Activated CD4-positive, alpha-beta T cell treated with anti-CD3 and anti-CD28 coated beads, Interleukin-10, Interleukin-2, amounts not matched to agents 100 ng/mL and 50 ng/mL, durations not matched to agents 16 hours and 8 hours (primary cell): ENCODE measurements around the gene HEY2.
A peak's percentile ranks its signal among the peaks of the same experiment; 100 is the strongest.
"Not testable (repeated sequence)": the region's sequence is repeated elsewhere in the genome, so short reads cannot be mapped to it uniquely, and the experiment has no call there.

ENCODE experiments used
- DNase-seq: peaks from one replicate; pipeline ENCODE4 v3.0.0-alpha.2; 2020

The HEY2 gene

DNA sequence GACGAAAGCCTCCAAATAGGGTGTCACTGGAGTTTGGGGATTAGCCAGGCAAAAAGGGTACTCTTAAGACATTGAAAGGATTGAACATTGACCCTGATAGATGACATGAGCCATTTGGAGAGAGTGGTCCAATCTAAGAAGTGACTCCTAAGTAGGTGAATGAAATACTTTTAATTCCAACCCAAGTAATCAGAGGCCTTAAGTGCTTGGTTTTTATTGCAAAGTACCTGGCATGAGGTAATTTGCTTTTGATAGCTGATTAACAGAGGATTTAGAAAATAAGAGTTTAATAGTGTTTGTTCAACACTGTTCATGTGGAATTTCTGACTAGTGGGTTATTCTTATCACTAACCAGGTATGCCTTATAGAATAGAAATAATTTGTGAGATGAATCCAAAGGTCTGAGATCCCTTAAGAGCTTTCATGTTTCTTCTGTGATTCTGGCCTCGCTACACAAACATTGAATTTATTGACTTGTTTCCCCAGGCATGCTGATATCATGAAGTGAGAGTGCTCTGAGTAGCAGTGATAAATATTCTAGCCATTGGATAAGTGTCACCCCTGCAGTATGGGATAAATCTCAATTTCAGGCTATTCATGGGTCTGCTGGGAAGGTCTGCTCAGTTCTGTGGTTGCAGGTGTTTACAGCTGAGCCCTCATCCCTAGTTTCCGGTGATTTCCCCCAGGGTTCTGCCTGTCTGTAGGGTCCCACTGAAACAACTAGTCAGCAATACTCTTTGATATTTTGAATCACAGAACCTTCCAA is 47.9 kb downstream of the HEY2 start:
- no peak for DNase-seq

- DNase-seq = no peak
Measured at GRCh38 chr6:125797886-125798444, 48.5 kb downstream of the HEY2 start.

DNA sequence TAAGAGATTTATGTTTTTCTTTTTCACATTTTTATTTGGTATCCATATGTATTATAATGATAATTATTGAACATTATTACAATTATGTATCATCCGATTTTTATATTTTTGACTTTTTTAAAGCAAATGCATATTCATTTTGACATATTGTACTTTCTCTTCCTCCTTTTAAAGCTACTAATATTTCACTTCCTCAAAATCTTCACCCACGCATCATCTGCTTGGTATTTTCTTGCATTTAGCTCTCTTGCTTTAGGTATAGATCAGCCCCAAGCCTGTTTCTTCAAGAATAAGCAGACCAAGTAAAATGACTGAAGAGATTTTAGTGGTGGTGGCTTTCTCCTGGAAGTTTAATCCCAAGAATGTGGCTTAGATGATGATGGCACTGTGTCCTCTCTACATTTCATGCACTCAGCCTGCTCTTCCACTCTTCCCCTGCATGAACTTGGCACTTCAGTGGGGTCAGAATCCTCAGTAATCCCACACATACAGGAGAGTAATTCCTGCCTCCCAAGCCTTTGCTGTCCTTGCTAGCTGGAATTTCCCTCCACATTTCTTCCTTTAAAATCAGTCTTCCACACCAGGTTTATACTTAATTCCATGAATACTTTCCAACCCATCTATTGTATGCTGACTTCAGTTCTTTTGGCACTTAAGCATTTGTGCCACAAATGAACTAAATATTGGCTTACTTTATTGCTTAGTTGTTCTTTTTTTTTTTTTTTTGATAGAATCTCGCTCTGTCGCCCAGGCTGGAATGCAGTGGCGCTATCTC is 49.5 kb downstream of the HEY2 start:
- DNase-seq = no peak

DNA sequence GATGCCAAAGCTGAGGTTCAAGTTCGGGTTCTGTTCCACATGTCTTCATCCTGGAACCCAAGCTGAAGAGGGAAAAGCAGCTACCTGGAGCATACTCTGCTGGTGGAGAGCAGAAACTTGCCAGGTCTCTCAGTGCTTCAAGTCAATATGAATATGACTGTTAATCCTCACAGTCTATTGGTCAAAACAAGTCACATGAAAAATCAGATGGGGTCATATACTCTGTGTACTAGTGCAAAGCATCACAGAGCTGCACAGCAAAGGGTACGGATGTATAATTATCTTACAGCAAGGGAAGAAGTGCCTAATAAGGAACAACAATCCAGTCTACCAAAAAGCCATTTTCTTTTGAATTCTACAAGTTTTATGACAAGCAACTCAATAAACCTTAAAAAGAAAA is 53.0 kb downstream of the HEY2 start:
- no peak for DNase-seq

GRCh38 chr6:125802943-125803377 is 53.5 kb downstream of the HEY2 start:
- DNase-seq = peak; percentile 42

- DNase-seq = peak; percentile 86
Measured at GRCh38 chr6:125804264-125804663, 54.8 kb downstream of the HEY2 start.

- DNase-seq = not testable (repeated sequence)
Measured at GRCh38 chr6:125804866-125805425, 55.5 kb downstream of the HEY2 start.

GRCh38 chr6:125806813-125807212 is 57.4 kb downstream of the HEY2 start:
- DNase-seq = no peak

DNA sequence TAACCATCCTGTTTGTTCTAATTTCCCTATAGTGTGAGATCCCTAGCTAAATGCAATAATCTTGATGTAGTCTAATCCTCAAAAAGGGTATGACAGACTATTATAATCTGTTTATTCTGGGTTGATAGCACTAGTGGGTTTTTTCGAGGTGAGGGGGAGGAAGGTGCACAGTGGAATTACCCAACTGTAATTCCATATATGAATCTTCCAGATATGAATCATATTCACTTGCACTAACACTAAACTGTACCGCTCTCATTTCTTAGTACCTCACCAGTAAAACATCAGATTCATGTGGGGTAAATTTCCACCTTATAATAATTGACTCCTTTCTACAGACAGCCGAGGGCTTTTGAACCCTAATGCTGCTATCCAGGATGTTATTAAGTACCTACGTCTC is 57.9 kb downstream of the HEY2 start:
- peak; percentile 73 for DNase-seq

DNA sequence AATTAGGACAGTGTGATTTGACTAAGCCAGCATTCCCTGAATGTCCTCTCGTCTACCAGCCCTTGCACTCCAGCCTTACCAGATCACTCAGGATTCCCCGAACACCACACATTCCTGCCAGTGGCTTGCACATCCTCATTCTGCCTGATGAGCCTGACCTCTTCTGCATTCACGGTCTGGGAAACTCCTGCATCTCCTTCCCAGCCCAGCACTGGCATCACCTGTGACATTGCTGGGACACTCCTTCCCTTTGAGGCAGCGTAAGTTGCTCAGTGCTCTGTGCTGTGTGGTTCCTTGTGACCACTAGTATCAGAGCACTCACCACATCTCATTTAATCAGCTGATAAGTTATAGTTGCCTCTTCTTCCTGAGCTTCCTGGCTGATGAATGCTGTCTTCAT is 58.6 kb downstream of the HEY2 start:
- no peak for DNase-seq

GRCh38 chr6:125808591-125808990 is 59.2 kb downstream of the HEY2 start:
- DNase-seq = no peak

GRCh38 chr6:125809570-125810170 is 60.2 kb downstream of the HEY2 start:
- no peak for DNase-seq

- DNase-seq = no peak
Measured at GRCh38 chr6:125810445-125810844, 61.0 kb downstream of the HEY2 start.
